Natural killer cell (primary cell): ENCODE measurements around the gene NSD1. TPM values are rescaled to one million over a fixed set of nuclear protein-coding genes. Genes with fewer than 3 reads are reported as not detected.

Experiments used
- ATAC-seq, 3 donors: fragments of 150-1000 bp in 2 of 3; fragments of 200-7000 bp in 1 of 3; cut with Tn5 transposase; 1 replicate in 1 of 3; 2 replicates in 2 of 3; pipeline ENCODE4 v1.10.0; 2021; ENCODE audit warnings: mild to moderate bottlenecking in 2 of 3, moderate library complexity in 2 of 3
- DNase-seq, 2 donors: peaks; one replicate each; pipeline versions ENCODE4 v3.0.0 to v3.0.0-alpha.2; 2013 to 2021; ENCODE audit warnings: mixed read lengths in 1 of 2
- H3K27ac ChIP-seq: one replicate; pipeline ENCODE4 v1.5.1; 2013; ENCODE audit warnings: mild to moderate bottlenecking, low read length
- H3K27me3 ChIP-seq: one replicate; pipeline ENCODE4 v1.6.1; 2013; ENCODE audit warnings: low read length; ENCODE audit not compliant: control insufficient read depth, insufficient read depth
- H3K36me3 ChIP-seq: one replicate; pipeline ENCODE4 v1.6.1; 2013; ENCODE audit warnings: low read length; ENCODE audit not compliant: control insufficient read depth, insufficient read depth
- H3K4me1 ChIP-seq: one replicate; pipeline ENCODE4 v1.6.1; 2013; ENCODE audit warnings: low read length; ENCODE audit not compliant: control insufficient read depth, insufficient read depth
- H3K4me3 ChIP-seq: one replicate; pipeline ENCODE4 v1.5.1; 2013; ENCODE audit warnings: low read length
- H3K9me3 ChIP-seq: one replicate; pipeline ENCODE4 v1.6.1; 2013; ENCODE audit warnings: low read length; ENCODE audit not compliant: control insufficient read depth, insufficient read depth
- H3K27ac Mint-ChIP-seq, 2 donors: one replicate each; pipeline ENCODE4 v1.8.0; 2022; ENCODE audit warnings: mild to moderate bottlenecking in 2 of 2, mixed read lengths in 2 of 2, moderate library complexity in 1 of 2
- H3K27me3 Mint-ChIP-seq, 2 donors: one replicate each; pipeline ENCODE4 v1.8.0; 2022; ENCODE audit warnings: low read depth in 2 of 2, mixed read lengths in 2 of 2
- H3K36me3 Mint-ChIP-seq: one replicate; pipeline ENCODE4 v1.8.0; 2022; ENCODE audit warnings: mixed read lengths
- H3K4me1 Mint-ChIP-seq, 2 donors: one replicate each; pipeline ENCODE4 v1.8.0; 2022; ENCODE audit warnings: mixed read lengths in 2 of 2
- H3K4me3 Mint-ChIP-seq: one replicate; pipeline ENCODE4 v1.8.0; 2022; ENCODE audit warnings: mild to moderate bottlenecking, moderate library complexity, mixed read lengths
- H3K9me3 Mint-ChIP-seq, 2 donors: one replicate each; pipeline ENCODE4 v1.8.0; 2022; ENCODE audit warnings: mixed read lengths in 2 of 2
- CTCF ChIP-seq: fragments of 200-600 bp; IDR thresholded peaks from one replicate; pipeline ENCODE4 v1.8.0; 2022; ENCODE audit warnings: antibody characterized with exemption
- WGBS: methylation state at CpG from one replicate; pipeline ENCODE4 v1.1.7; 2013; ENCODE audit warnings: missing lambda C conversion rate; ENCODE audit not compliant: insufficient coverage; 5-methylcytosine and 5-hydroxymethylcytosine counted together
- intact Hi-C: fragments of 100-400 bp; cut with micrococcal nuclease; formaldehyde crosslinking; loops from one replicate; pipeline ENCODE4 v1.14.2; 2022
- total RNA-seq, 4 donors: library from RNA; stranded (reverse); fragments of 120-200 nt in 1 of 4; gene quantifications; one replicate each; pipeline versions ENCODE4 v1.2.3 to v1.2.4, GENCODE V29; 2013 to 2022

The NSD1 gene
- total RNA-seq, 3 donors from 2014 or later (not counting 1 experiment from before 2014, with no cell fraction given), result 117 to 147 (median 143) TPM

GRCh38 chr5:177128551-177128981 is 5.0 kb upstream of the NSD1 start:
- Mint-ChIP-seq H3K4me3 (no peak overlapping the region), H3K4me1 (peaks cover 0 to 24% of the 10 kb centered on the region in 2 donors), H3K27ac (peak overlapping the region in 1 of 2 donors; percentile 20), H3K36me3 (no peaks in the 10 kb centered on the region), H3K27me3 (no peaks in the 10 kb centered on the region), H3K9me3 (no peaks in the 10 kb centered on the region)
- no peak overlapping the region for H3K4me3 ChIP-seq
- DNase-seq, result peak in 1 of 2 donors; percentile 64
- no peak for TF ChIP-seq CTCF
- 46% methylated on average over 4 of the region's 4 CpGs for WGBS
- intact Hi-C loops, result no loop called here
- no peak overlapping the region for H3K27ac ChIP-seq
- peaks cover 10% of the 10 kb centered on the region for H3K4me1 ChIP-seq
- no peak for ATAC-seq
- no peaks in the 10 kb centered on the region for H3K9me3 ChIP-seq
- no peaks in the 10 kb centered on the region for H3K36me3 ChIP-seq
- H3K27me3 ChIP-seq, result no peaks in the 10 kb centered on the region

DNA sequence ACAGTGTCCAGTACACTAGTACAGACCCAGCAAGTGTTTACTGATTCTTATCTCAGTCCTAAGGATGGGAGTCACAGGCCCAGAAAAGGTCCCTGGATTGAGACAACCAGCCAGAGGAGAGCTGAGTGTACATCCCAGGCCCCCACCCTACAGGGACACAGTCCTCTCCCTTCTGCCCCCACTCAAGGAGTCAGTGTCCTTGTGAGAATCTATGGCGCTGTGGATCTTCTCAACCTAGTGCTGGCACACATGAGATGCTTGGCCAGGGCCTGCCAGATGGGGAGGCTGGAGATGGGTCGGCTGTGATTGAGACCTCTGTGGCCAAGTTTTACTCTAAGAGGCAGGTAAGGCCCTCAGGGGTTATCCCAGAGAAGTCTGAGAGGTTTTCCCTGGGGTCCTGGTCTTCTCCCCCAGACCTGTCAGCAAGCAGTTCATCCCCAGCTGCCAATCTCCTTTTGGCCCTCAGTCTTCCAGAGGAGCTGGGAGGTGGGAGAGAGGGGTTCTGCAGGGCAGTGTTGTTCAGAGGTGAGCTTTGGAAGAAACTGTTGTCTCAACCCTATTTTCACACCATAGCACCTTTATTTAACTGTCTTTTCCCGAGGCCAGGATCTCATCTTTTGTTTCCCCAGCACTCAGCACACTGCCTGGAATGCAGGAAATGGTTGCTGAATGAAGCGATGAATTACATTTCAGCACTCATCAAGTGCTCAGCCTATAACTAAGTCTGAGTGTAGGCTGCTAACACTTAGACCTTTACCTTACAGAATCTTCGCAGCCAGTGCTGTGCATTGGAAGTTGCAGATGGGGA is 3.2 kb upstream of the NSD1 start:
- no peak overlapping the region for H3K27ac ChIP-seq
- H3K4me3 ChIP-seq, result no peak overlapping the region
- H3K27me3 Mint-ChIP-seq, result no peaks in the 10 kb centered on the region
- ATAC-seq (no peak), DNase-seq (peak in 1 of 2 donors; percentile 10)
- H3K9me3 Mint-ChIP-seq, result no peaks in the 10 kb centered on the region
- H3K27ac Mint-ChIP-seq, result peak overlapping the region in 1 of 2 donors; percentile 72
- H3K36me3 ChIP-seq, result peaks cover 4% of the 10 kb centered on the region
- peaks cover 4% of the 10 kb centered on the region for H3K36me3 Mint-ChIP-seq
- peaks cover 12 to 34% of the 10 kb centered on the region in 2 donors for H3K4me1 Mint-ChIP-seq
- no peak for TF ChIP-seq CTCF
- intact Hi-C loops, result no loop called here
- no peaks in the 10 kb centered on the region for H3K27me3 ChIP-seq
- WGBS, result 86% methylated on average over 5 of the region's 5 CpGs
- H3K4me1 ChIP-seq, result peaks cover 20% of the 10 kb centered on the region
- no peaks in the 10 kb centered on the region for H3K9me3 ChIP-seq
- H3K4me3 Mint-ChIP-seq, result peak overlapping the region; percentile 79

- Mint-ChIP-seq H3K27me3 (no peaks in the 10 kb centered on the region), H3K9me3 (no peaks in the 10 kb centered on the region), H3K4me3 (peak overlapping the region; percentile 79), H3K27ac (peak overlapping the region; percentile 72 to 86), H3K4me1 (peaks cover 16 to 38% of the 10 kb centered on the region in 2 donors), H3K36me3 (peaks cover 8% of the 10 kb centered on the region)
- H3K27me3 ChIP-seq, result no peaks in the 10 kb centered on the region
- peaks cover 23% of the 10 kb centered on the region for H3K4me1 ChIP-seq
- DNase-seq (no peak), ATAC-seq (no peak)
- H3K9me3 ChIP-seq, result no peaks in the 10 kb centered on the region
- WGBS, result 83% methylated on average over 2 of the region's 2 CpGs
- H3K36me3 ChIP-seq, result peaks cover 10% of the 10 kb centered on the region
- TF ChIP-seq CTCF, result no peak
- H3K27ac ChIP-seq, result no peak overlapping the region
- intact Hi-C loops, result no loop called here
- H3K4me3 ChIP-seq, result no peak overlapping the region
Observed at GRCh38 chr5:177131019-177131320, 2.6 kb upstream of the NSD1 start.
